GM21723 (cell line): ENCODE data around the gene CYRIA.
A peak's percentile ranks its signal among the peaks of the same experiment; 100 is the strongest.

Experiments used
- ATAC-seq: cut with Tn5 transposase; IDR thresholded peaks from one replicate; pipeline ENCODE4 v1.9.1; 2021; ENCODE audit warnings: mild to moderate bottlenecking, moderate library complexity; ENCODE audit not compliant: unreplicated experiment

The CYRIA gene

DNA sequence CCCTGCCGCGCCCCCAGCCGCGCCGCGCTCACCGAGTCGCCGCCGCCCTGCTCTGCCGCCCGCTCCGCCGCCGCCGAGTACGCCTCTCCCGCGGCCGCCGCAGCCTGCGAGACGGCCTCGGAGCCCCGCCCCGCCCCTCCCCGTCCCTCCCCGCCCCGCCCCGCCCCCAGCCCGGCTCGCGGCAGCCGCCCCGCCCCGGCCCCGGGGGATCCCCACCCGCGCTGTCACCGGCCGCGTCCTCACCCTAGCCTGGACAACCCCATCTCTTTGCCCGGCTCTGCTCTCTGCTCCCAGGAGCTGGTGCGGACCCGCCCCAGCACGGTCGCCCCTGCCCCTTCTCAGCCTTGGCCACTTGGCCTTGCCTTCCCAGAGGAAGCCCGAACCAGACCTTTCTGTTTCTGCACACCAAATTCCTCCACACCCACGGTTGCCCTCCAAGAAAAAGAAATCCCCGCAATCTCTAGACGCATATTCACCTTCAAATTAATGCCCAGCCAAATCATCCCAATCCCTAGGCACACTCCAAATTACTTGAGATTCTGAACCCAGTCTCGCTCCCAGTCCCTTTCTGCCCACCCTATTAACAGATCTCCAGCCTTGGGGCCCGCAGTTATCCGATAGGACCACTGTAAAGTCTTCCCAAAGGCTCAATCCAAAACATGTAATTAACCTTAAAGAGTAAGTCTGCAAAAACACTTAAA, at the start of gene CYRIA:
CYRIA (minus strand) TSS at position 87 of the 701 bp plus-strand sequence. CDS start 77,715 bp downstream, outside the sequence.
- peak; percentile 73 for ATAC-seq

DNA sequence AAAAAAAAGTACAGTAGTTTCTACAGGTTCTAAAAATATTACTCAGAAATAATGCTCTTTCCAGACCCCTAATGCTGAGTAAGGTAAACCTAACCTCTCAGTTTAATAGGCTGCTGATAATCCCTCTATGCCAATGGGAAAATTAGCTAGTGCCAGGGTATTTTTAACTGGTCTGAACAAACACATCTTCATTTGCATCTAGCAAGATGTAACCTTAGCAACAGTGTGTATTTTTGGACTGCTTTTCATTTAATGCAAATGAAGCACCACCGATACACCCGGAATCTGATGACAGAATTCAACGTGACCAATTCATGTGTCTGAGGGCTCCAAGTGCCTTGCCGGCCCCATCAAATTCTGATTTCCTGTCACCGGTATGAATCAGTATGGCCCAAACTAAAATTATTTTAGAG, 47.4 kb upstream of the CYRIA start:
- peak; percentile 83 for ATAC-seq

DNA sequence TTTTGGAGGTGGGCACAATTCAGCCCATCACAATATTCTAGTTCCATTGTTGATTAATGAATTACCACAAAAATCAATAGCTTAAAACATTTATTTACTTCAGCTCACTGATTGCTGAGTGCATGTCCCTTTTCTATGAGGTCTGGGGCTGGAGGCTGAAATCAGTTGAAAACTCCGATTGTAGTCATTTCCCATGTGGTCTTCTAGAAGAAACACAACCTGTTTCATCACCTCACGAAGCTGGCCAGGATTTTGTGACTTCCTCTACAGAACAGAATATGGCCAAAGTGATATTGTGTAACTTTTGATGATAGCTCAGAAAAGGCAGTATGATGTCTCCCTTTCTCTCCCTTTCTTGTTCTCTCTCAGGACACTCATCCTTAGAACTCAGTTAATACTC, 44.1 kb upstream of the CYRIA start:
- ATAC-seq: no peak

DNA sequence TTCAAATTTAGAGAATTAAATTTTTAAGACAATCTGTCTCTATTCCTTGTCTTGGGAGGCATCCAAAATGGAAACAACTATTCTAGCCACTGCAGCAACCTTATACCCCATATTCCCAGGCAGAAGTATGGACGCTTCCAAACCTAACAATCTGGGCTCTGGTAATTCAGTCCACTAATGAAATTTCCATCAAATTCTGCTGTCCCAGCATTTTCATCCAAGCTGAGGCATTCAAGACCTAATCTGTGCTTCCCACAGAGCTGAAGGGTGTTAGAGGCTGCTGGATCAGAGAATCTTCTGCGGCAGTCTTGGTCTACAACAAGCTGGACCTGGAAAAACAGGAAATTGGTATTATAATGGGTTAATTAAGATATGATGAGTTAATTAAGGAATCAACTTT, 42.5 kb upstream of the CYRIA start:
- no peak for ATAC-seq

DNA sequence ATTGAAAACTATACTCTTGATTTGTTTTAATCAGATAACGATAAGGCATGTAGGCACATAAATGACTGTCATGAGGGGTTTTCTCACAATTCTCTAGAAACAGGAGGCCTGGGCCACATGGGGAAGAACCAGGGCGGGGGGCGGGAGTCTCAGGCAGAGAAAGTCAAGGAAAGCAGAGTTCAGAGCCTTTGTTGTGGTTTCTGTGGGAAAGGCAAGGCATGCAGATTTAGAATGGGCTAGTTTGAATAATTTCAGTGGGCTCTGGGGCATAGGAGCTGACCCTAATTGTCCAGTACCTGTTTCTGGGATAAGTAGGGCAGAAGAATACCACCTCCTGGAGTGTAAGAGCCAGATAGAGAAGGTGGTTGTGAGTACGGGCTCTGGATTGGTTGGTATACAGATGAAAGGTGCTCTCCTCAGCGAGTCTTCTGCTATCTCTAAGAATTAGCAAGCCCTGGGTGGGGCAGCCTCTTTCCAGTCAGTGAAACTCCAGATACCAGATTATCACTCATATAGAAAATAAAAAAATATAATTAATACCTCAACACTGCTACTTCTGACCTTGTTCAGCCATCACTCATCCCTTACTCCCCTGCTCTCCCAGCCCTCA, 41.5 kb upstream of the CYRIA start:
- ATAC-seq: no peak

DNA sequence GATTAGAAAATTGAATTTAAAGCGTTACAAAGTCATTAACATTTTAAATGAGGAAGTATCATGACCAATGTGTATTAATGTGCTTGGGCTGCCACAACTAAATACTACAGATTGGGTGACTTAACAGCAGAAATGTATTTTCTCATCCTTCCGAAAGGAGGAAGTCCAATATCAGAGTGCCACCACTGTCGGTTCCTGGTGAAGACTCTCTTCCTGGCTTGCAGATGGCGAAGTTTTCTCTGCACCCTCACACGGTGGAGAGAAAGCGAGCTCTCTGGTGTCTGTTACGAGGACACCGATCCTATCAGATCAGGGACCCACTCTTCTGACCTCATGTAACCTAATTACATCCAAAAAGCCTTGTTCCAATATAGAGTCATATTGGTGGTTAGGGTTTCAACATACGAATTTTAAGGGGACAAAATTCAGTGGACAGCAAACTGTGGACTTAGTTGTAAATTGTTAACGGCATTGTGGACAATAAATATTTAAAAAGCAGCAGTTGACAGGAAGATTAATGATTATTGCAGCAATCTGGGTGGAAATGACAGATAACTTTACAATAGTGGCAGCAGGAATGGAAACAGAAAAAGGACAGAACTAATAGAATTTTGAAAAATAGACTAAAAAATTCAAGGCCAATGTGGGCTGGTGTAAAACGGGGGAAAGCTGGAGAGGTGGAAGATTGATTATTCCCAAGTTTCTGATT, 35.1 kb upstream of the CYRIA start:
- ATAC-seq: no peak

DNA sequence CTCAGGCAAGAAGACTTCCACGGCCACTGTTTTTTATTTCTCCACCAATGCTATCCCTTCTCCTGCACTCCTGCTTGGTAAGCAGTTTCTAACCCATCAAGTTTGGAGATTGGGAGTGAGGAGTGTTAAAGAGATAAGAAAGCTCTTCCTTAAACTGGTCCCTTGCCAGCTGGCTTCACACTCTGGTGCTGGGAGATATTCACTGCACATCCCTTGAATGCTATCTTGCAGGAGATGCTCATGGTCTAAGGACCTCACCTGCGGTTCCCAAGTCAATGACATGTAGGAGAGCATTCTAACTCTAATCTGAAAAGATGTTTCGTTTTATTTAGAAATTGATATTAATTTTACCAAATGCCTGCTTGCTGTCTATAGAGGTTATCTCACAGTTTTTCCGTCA, 28.2 kb upstream of the CYRIA start:
- no peak for ATAC-seq

DNA sequence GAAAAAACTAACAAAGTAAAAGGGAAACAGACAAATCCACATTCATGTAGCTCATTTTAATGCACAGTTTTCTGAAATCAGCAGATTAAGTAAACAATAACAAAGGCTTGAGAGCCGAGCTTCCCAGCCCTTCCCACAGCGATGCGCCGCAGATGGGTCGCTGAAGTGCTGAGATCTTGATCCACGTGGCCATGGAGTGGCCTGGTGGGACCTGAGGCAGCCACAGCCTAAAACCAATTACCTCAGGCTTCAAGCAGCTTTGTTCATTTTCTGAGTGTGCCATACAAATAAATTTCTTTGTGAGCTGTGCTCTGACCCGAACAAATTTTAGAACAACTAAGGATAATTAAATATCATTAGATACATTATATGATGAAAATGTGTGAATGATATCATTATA, 25.6 kb upstream of the CYRIA start:
- ATAC-seq: no peak

DNA sequence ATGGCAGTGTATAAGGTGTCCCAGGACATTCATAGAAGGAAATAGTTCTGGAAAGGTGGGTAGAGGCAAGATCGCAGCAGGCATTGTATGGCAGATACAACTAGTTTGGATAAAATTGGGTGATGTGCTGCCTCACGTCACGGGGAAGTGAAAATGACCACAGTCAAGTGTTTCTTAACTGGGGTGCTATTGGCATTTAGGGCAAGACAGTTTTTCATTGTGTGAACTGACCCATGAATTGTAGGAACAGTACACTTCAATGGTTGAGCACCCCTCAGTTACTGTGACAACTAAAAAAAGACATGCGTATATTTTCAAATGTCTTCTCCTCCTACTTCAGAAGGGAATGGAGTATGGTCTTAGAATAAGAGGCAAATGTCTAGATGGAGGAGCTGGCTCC, 22.3 kb upstream of the CYRIA start:
- no peak for ATAC-seq

DNA sequence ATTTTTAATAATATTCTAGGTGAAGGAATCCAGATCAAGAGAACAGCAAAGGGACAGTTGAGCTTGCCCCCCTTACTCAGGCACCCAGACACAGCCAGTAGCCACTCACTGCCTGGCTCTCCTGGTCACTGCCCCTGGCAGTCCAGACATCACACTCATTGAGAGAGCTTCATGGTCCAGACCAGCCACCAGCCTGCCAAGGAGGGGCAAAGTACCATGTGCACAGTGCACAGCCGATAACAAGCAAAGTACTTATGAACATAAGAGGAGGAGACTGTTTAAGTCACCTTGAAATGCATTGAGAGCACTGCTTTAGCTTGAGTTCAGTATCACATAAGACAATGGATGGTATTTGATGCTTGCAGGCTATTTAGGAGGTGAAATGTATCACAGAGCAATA, 21.6 kb upstream of the CYRIA start:
- no peak for ATAC-seq

DNA sequence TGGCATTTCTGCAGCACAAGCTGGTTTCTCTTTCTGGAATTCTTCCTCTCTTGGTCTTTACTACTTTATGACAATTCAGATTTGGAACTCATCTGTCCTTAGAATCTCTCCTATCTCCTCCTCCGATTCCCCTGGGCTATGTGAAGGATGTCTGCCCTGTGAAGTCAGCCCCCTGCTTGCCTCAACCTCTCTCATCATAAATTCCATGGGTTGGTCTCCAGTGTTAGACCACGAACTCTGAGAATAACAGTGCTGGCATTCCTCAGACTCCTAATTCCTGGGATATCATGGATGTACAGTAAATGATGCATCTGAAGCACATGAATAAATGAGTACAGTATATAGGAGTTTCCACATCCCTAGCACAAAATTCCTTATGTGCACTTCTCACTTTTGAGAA, 21.0 kb upstream of the CYRIA start:
- ATAC-seq: no peak

DNA sequence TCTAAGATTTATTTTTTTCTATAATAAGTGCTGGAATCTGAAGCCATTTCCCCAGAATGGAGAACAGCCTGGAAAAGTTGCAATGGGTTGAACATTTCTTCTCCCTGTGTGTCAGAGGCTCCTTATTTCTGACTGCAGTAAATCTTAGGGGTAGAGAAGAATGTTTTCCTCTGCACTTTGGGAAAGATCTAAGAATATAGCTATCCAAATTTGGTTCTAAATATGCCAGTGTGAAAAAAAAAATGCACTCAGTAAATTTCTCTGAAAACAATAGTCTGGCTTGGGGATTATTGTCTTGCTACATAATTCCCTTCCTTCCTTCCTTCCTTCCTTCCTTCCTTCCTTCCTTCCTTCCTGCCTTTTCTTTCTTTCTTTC, 19.7 kb upstream of the CYRIA start:
- ATAC-seq: no peak

DNA sequence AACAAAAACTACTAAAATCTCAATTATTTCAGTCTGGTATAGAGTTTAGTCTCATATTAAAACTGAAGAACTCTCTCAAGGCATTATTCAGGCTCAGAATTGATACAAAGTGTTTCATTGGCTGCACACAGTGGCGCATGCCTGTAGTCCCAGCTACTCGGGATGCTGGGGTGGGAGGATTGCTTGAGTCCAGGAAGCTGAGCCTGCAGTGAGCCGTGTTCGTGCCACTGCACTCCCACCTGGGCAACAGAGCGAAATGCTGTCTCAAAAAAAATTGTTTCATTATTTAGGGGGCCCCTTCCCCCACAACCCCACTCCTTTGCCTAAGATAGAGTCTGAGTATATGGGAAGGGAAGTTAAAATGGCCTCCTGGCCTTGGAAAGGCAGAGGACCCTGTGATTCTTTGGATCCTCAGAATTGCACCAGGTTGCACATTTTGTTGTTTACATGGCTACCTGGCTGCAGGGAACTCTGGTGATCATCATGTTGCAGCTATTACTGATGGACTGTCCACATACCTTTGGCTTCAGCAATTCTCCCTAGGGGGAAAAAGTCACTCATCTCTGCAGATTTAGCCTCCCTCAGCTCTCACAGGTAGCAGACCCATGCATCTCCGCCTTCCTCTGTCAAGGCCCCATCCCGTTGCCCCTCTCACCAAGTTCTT, 19.2 kb upstream of the CYRIA start:
- no peak for ATAC-seq

DNA sequence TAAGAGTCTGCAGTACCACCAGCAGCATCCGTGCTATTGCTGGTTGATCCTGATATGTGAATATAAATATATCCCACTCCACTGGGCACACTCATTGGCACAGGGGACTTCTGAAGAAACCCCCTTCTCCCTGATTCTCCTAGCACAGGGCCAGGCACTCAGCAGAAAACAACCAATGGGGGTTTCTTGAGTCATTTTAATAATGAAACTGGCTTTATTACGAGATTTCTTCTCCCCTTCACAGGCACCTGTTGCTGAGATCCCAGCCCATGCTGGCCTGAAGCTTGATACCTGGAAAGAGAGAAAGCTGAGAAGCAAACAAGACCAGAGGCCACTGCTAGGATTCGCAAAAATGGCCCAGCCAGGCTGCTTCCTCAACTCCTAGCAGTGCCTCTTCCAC, 17.9 kb upstream of the CYRIA start:
- no peak for ATAC-seq

DNA sequence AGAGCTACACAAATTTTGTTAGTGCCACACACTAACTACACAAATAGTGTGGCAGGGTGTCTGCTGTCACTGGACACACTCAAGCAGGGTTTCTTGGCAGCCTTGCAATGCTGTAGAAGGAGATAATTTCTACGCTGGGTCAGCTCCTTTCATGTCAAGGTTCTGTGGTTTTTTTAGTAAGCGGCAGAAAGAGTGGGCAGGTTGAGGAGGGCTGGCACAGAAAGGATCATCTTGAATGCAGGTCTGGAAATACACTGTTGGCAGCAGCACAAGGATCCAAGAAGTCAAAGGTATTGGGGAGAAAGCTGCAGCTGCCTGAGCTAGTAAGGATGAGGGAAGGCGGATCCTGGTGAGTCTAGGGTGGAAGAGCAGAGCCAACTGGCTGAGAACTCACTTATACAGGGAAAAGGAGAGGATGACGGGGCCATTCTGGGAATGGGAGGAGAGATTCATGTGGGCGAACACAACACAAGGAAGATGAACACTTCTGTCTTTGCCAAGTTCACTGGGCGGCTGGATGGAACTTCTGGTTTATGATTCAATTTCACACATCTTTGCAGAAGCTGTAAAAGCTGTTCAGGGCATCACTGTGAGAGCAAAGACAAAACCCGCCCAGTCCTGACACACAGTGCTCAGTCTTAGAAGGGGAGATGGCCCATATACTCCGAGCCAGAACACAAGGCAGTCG, 16.9 kb upstream of the CYRIA start:
- ATAC-seq: no peak

DNA sequence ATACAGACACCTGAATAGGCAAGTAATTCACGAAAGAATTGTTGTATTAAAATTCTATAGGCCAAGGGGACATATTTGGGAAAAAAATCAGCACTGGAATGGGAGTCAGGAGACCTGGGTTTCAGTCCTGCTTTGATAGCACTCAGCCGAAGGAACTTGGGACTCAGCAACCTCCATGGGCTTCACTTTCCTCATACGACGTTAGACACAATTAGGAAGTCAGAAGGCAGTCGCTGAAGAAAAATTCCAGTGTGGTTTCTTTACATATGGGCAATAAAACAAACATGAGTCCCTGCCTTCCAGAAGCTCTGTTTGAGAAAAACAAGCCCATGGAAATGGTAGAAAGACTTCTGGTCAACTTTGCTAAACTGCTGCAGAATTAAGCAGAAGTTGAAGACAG, 15.1 kb upstream of the CYRIA start:
- no peak for ATAC-seq

DNA sequence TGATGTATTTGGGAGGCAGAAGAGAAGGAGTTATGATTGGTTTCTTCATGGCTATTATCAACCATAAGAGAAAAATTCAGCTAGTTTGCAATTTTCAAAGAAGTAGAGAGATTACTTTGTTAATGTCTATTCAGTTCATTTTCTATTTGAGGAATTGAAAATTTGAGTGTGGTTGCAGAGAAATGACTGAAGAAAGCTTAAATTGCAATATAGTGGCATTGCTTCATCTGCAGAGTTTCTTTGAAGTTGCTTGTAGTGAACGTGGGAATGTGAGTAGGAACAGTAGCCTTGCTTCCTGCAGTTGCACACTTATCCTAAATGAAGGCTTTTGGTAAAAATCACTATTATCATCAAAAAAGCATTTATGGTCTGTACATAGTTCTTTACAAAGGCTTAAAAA, 14.7 kb upstream of the CYRIA start:
- ATAC-seq: no peak

DNA sequence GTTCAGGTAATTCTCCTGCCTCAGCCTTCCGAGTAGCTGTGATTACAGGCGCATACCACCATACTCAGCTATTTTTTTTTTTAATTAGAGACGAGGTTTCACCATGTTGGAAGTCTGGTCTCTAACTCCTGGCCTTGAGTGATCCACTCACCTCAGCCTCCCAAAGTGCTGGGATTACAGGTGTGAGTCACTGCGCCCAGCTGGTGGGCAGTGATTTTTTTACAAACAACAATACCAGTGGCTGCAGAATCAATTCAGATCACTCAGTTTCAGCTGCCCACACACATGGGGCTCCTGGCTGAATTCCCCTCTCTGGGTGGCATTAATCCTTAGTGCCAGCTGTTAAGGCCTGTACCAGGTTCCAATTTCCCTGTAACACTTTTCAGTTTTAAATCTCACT, 13.3 kb upstream of the CYRIA start:
- no peak for ATAC-seq

DNA sequence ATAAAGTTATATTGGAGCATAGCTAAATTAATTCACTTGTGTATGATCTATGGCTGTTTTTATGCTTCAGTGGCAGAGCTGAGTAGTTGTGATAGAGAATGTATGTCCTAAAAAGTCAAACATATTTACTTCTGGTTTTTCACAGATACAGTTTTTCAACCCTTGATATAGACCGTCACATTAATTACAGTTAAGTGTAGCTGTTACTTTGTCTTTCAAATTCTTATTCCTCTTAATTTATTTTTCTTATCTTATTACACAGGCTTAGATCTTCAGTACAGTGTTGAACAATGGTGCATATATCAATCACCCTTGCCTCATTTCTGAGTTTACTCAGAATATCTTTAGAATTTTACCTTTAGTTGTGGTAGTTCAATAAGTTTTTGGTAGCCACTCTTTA, 12.2 kb upstream of the CYRIA start:
- no peak for ATAC-seq

DNA sequence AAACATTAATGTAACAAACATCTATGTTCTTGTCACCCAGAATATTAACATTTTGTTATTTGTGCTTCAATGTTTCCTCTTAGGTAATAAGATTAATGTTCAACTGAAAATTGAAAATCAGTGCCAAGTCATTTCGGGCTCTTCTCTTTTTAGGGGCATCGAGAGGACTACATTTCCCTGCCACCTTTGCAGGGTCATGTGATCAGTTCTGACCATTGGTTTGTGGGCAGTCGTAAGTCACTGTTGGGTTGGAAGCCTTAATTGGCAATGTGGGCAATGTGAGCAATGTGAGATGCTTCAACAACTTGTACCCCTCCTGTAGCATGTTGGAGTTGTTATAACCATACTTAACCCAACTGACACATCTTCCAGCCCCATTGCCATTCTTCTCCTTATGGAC, 10.1 kb upstream of the CYRIA start:
- no peak for ATAC-seq

DNA sequence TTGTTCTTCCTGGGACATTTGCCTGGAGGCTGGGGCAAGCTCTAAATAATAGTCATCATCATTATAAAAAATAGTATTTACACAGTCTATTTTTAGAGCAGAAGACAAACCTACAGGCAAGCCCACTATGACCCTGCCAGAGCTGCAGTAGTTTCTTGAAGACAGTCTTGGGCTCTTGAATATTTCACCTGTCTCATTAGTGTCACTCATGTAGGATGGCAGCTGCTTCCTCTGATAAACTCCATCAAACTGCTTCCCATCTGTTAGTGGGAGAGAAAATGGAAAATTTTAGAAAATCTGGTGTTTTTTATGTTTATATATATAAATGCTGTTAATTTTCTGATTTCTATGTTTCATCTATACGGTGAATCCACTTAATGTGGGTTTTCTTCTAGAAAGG, 8.5 kb upstream of the CYRIA start:
- ATAC-seq: no peak
